ENCODE results near the gene HBG2.
"Not testable (repeated sequence)": the region's sequence is repeated elsewhere in the genome, so short reads cannot be mapped to it uniquely, and the experiment has no call there.

HBG2 gene

GRCh38 chr11:5281596-5281995 is 27.0 kb upstream of the HBG2 start:
- DNase-seq (ENCODE audit: low read depth), result no peak

GRCh38 chr11:5280582-5281102 is 26.1 kb upstream of the HBG2 start:
- peak; percentile 97 for DNase-seq (ENCODE audit: low read depth)

- no peak for DNase-seq (ENCODE audit: low read depth)
These were observed 25.0 kb upstream of the HBG2 start for GRCh38 chr11:5279471-5280090.

GRCh38 chr11:5277807-5278382 is 23.3 kb upstream of the HBG2 start:
- DNase-seq (ENCODE audit: low read depth), result no peak

- DNase-seq (ENCODE audit: low read depth), result no peak
These were observed 22.1 kb upstream of the HBG2 start for GRCh38 chr11:5276697-5277096.

GRCh38 chr11:5275369-5276110 is 21.0 kb upstream of the HBG2 start:
- no peak for DNase-seq (ENCODE audit: low read depth)

GRCh38 chr11:5274395-5274794 is 19.8 kb upstream of the HBG2 start:
- DNase-seq (ENCODE audit: low read depth), result no peak

GRCh38 chr11:5272395-5273017 is 17.9 kb upstream of the HBG2 start:
- DNase-seq (ENCODE audit: low read depth), result no peak

GRCh38 chr11:5269715-5270147 is 15.2 kb upstream of the HBG2 start, which contains the start of gene HBE1:
Gene HBE1, minus strand, starts transcription at chr11:5269945. Its CDS starts 55 bp downstream, at chr11:5269890.
- no peak for DNase-seq (ENCODE audit: low read depth)

- no peak for DNase-seq (ENCODE audit: low read depth)
These were observed 12.5 kb upstream of the HBG2 start for GRCh38 chr11:5267033-5267563.

- DNase-seq (ENCODE audit: low read depth), result no peak
These were observed 12.0 kb upstream of the HBG2 start for GRCh38 chr11:5266609-5267008.

- DNase-seq (ENCODE audit: low read depth), result no peak
These were observed 11.3 kb upstream of the HBG2 start for GRCh38 chr11:5265832-5266231.

GRCh38 chr11:5258543-5259262 is 4.1 kb upstream of the HBG2 start:
- DNase-seq (ENCODE audit: low read depth), result no peak

- no peak for DNase-seq (ENCODE audit: low read depth)
These were observed 2.7 kb upstream of the HBG2 start for GRCh38 chr11:5257296-5257695.

GRCh38 chr11:5254023-5254422 is 558 bp downstream of the HBG2 start:
- DNase-seq (ENCODE audit: low read depth), result not testable (repeated sequence)

GRCh38 chr11:5253440-5253839 is 1.1 kb downstream of the HBG2 start:
- DNase-seq (ENCODE audit: low read depth), result not testable (repeated sequence)

- no peak for DNase-seq (ENCODE audit: low read depth)
These were observed 1.7 kb downstream of the HBG2 start for GRCh38 chr11:5252919-5253265.

- DNase-seq (ENCODE audit: low read depth), result no peak
These were observed 2.2 kb downstream of the HBG2 start for GRCh38 chr11:5252192-5252918.

- DNase-seq (ENCODE audit: low read depth), result no peak
These were observed 2.8 kb downstream of the HBG2 start for GRCh38 chr11:5251746-5252145.

- DNase-seq (ENCODE audit: low read depth), result no peak
These were observed 3.9 kb downstream of the HBG2 start for GRCh38 chr11:5250543-5251204.

Data from GM04503 (cell line).